ENCODE measurements around the gene ZNRF3.

Gene ZNRF3

GRCh38 chr22:28989484-28989883 lies 106.1 kb downstream of the ZNRF3 start:
- no peak overlapping the region for H3K9ac ChIP-seq (ENCODE audit: low read length)

DNA sequence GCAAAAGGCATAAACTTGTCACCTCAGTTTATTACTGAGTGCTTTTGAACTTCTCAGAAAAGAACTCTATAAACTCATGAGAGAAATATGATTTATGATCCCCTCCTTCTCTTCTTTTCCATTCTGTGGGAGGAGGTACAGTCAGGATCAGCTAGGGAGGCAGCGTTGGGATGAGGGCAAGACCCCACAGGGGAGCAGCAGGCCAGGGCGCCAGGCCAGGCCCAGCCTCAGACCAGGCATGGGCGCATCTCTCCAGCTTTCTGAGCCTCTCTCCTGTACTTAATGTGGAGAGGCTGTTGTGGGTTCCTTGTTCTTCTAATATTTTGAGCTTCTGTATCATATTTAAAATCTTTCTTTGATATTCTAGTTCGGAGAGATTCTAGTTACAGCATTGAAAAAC lies 106.5 kb downstream of the ZNRF3 start:
- no peaks in the 10 kb centered on the region for H4K20me1 ChIP-seq (ENCODE audit: low read depth, low read length)
- no peak overlapping the region for H3K9ac ChIP-seq (ENCODE audit: low read length)
- H3K27me3 ChIP-seq (ENCODE audit: low read length), result no peaks in the 10 kb centered on the region
- H3K4me2 ChIP-seq (ENCODE audit: low read depth, low read length, poor library complexity, severe bottlenecking), result no peak overlapping the region
- no peak overlapping the region for H2AFZ ChIP-seq (ENCODE audit: low read depth, low read length, severe bottlenecking)
- no peak overlapping the region for H3K4me3 ChIP-seq (ENCODE audit: insufficient read depth, low read length, poor library complexity, severe bottlenecking)
- H3K36me3 ChIP-seq (ENCODE audit: low read length), result no peaks in the 10 kb centered on the region
- no peaks in the 10 kb centered on the region for H3F3A ChIP-seq (ENCODE audit: insufficient read depth)
- no peaks in the 10 kb centered on the region for H3K79me2 ChIP-seq (ENCODE audit: insufficient read depth, low read length)
- H3K9me2 ChIP-seq (replicated peaks; ENCODE audit: insufficient read depth, low read length), result no peaks in the 10 kb centered on the region
- TF ChIP-seq EZH2phosphoT487 (conservative IDR thresholded peaks at IDR 0.05; ENCODE audit: low read length), result no peak
- TF ChIP-seq, protein P1, sequence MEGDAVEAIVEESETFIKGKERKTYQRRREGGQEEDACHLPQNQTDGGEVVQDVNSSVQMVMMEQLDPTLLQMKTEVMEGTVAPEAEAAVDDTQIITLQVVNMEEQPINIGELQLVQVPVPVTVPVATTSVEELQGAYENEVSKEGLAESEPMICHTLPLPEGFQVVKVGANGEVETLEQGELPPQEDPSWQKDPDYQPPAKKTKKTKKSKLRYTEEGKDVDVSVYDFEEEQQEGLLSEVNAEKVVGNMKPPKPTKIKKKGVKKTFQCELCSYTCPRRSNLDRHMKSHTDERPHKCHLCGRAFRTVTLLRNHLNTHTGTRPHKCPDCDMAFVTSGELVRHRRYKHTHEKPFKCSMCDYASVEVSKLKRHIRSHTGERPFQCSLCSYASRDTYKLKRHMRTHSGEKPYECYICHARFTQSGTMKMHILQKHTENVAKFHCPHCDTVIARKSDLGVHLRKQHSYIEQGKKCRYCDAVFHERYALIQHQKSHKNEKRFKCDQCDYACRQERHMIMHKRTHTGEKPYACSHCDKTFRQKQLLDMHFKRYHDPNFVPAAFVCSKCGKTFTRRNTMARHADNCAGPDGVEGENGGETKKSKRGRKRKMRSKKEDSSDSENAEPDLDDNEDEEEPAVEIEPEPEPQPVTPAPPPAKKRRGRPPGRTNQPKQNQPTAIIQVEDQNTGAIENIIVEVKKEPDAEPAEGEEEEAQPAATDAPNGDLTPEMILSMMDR (IDR thresholded peaks at IDR 0.05; ENCODE audit: insufficient read depth, low read length, poor library complexity, severe bottlenecking), result no peak
- no peaks in the 10 kb centered on the region for H3K9me3 ChIP-seq (ENCODE audit: insufficient read depth, low read length)
- H3K27ac ChIP-seq (ENCODE audit: low read depth, low read length), result no peak overlapping the region

More at GRCh38 chr22:28989484-28989883, 106.1 kb downstream of the ZNRF3 start:
- H3K4me3 ChIP-seq (ENCODE audit: insufficient read depth, low read length, poor library complexity, severe bottlenecking), result no peak overlapping the region
- H3K9me2 ChIP-seq (replicated peaks; ENCODE audit: insufficient read depth, low read length), result no peaks in the 10 kb centered on the region
- no peaks in the 10 kb centered on the region for H4K20me1 ChIP-seq (ENCODE audit: low read depth, low read length)
- no peaks in the 10 kb centered on the region for H3K79me2 ChIP-seq (ENCODE audit: insufficient read depth, low read length)
- H3K27me3 ChIP-seq (ENCODE audit: low read length), result no peaks in the 10 kb centered on the region
- H3K4me2 ChIP-seq (ENCODE audit: low read depth, low read length, poor library complexity, severe bottlenecking), result no peak overlapping the region
- TF ChIP-seq, protein P1 (IDR thresholded peaks at IDR 0.05; ENCODE audit: insufficient read depth, low read length, poor library complexity, severe bottlenecking), result no peak
- TF ChIP-seq EZH2phosphoT487 (conservative IDR thresholded peaks at IDR 0.05; ENCODE audit: low read length), result no peak
- H3K9me3 ChIP-seq (ENCODE audit: insufficient read depth, low read length), result no peaks in the 10 kb centered on the region
- H3K27ac ChIP-seq (ENCODE audit: low read depth, low read length), result no peak overlapping the region
- no peak overlapping the region for H2AFZ ChIP-seq (ENCODE audit: low read depth, low read length, severe bottlenecking)
- H3F3A ChIP-seq (ENCODE audit: insufficient read depth), result no peaks in the 10 kb centered on the region
- H3K36me3 ChIP-seq (ENCODE audit: low read length), result no peaks in the 10 kb centered on the region

DNA sequence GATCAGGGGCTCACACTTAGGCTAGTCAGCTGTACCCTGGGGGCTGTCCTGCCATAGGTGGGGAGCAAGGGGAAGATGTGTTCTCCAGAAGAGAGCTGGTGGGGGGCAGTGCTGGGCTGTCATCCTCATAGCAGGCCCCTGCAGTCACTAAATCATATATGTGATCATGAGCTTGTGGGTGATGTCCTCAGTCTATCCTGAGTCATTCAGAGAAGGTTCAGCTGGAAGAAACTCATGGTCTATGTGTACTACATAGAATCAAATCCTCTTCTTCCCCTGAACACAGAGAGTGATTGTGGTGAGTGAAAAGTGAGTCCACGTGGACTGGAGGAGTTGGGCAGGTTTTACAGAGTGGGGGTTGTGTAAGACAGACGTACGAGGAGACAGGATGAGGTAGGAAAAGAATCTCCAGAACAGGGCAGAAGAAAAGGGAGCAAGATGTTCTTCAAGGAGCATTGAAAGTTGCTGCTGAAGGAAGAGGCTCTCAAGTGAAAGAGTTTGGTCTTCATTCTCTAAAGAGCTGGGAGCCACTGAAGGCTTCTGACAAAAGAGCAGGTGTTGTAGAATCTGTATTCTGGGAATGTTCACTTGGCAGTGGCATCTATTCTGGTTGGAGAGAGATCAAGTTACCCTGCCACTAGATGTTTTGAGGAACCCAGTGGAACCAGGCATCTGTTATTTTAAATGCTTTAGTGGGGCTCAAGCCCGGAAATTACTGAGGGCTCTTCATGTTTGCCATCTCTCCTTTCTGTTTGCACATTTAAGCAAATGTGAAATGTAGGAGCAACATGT lies 109.4 kb downstream of the ZNRF3 start:
- Histone ChIP-seq H3F3A (ENCODE audit: insufficient read depth) (no peaks in the 10 kb centered on the region), H3K9me3 (ENCODE audit: insufficient read depth, low read length) (no peaks in the 10 kb centered on the region), H3K79me2 (ENCODE audit: insufficient read depth, low read length) (no peaks in the 10 kb centered on the region), H3K4me2 (ENCODE audit: low read depth, low read length, poor library complexity, severe bottlenecking) (no peak overlapping the region), H3K9me2 (replicated peaks; ENCODE audit: insufficient read depth, low read length) (no peaks in the 10 kb centered on the region), H3K36me3 (ENCODE audit: low read length) (no peaks in the 10 kb centered on the region), H3K9ac (ENCODE audit: low read length) (no peak overlapping the region), H4K20me1 (ENCODE audit: low read depth, low read length) (no peaks in the 10 kb centered on the region), H3K4me3 (ENCODE audit: insufficient read depth, low read length, poor library complexity, severe bottlenecking) (no peak overlapping the region), H3K27me3 (ENCODE audit: low read length) (no peaks in the 10 kb centered on the region), H3K27ac (ENCODE audit: low read depth, low read length) (no peak overlapping the region), H2AFZ (ENCODE audit: low read depth, low read length, severe bottlenecking) (no peak overlapping the region)
- TF ChIP-seq EZH2phosphoT487 (conservative IDR thresholded peaks at IDR 0.05; ENCODE audit: low read length), result no peak
- TF ChIP-seq, protein P1 (IDR thresholded peaks at IDR 0.05; ENCODE audit: insufficient read depth, low read length, poor library complexity, severe bottlenecking), result no peak

Data from SU-DHL-6 (cell line).